GM12864 (cell line): ENCODE measurements around the gene GPR158.

Source experiments
- DNase-seq: peaks from one replicate; pipeline ENCODE4 v3.0.0-alpha.2; 2011; ENCODE audit warnings: low read depth
- H3K4me3 ChIP-seq: 2 replicates; pipeline ENCODE4 v1.5.1; 2011; ENCODE audit warnings: mild to moderate bottlenecking, low read depth, low read length, control low read depth
- CTCF ChIP-seq: IDR thresholded peaks from 2 replicates; pipeline ENCODE4 v1.5.1; 2011; ENCODE audit warnings: low read depth, mild to moderate bottlenecking, moderate library complexity, low read length, control low read depth, inconsistent platforms; ENCODE audit errors: missing control alignments

GPR158 gene

GRCh38 chr10:25633542-25633941, 458.7 kb downstream of the GPR158 start:
- H3K4me3 ChIP-seq, result no peak overlapping the region
- TF ChIP-seq CTCF, result no peak
- no peak for DNase-seq

- no peak for DNase-seq
- H3K4me3 ChIP-seq, result no peak overlapping the region
- TF ChIP-seq CTCF, result no peak
Measured at GRCh38 chr10:25639646-25640045, 464.8 kb downstream of the GPR158 start.

GRCh38 chr10:25641595-25641994, 466.8 kb downstream of the GPR158 start:
- DNase-seq, result no peak
- TF ChIP-seq CTCF, result no peak
- no peak overlapping the region for H3K4me3 ChIP-seq

- H3K4me3 ChIP-seq, result no peak overlapping the region
- no peak for DNase-seq
- TF ChIP-seq CTCF, result no peak
Measured at GRCh38 chr10:25642721-25643120, 467.9 kb downstream of the GPR158 start.

GRCh38 chr10:25646371-25646770, 471.6 kb downstream of the GPR158 start:
- no peak overlapping the region for H3K4me3 ChIP-seq
- TF ChIP-seq CTCF, result no peak
- DNase-seq, result no peak

GRCh38 chr10:25651534-25651933, 476.7 kb downstream of the GPR158 start:
- no peak overlapping the region for H3K4me3 ChIP-seq
- DNase-seq, result no peak
- TF ChIP-seq CTCF, result no peak
